Right forelimb (tissue), 1 donor: ENCODE results near the gene JAG2.
"Not testable (repeated sequence)": the region's sequence is repeated elsewhere in the genome, so short reads cannot be mapped to it uniquely, and the experiment has no call there.

Experiments
- DNase-seq: peaks from one replicate; pipeline ENCODE4 v3.0.0-alpha.2; 2018

JAG2 gene

GRCh38 chr14:105136401-105137322 is 31.9 kb downstream of the JAG2 start:
- peak; percentile 34 for DNase-seq

DNA sequence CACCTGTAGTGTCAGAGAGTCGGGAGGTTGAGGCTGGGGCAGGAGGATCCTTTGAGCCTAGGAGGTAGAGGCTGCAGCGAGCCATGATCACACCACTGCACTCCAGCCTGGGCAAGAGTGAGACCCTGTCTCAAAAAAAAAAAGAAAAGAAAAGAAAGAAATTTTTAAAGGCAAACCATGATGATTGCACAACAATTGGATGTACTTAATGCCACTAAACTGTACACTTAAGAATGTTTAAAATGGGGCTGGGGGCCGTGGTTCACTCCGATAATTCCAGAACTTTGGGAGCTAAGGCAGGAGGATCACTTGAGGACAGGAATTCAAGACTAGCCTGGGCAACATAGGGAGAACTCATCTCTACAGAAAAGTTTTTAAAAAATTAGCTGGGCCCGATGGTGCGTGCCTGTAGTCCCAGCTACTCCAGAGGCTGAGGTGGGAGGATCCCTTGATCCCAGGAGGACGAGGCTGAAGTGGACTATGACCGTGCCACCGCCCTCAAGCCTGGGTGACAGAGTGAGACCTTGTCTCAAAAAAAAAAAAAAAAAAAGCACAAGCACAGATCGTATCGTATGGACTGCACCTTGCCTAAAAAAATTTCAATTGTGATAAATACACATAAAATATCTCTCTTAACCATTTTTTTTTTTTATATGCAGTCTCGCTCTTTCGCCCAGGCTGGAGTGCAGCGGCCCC is 32.7 kb downstream of the JAG2 start:
- DNase-seq: peak; percentile 4

DNA sequence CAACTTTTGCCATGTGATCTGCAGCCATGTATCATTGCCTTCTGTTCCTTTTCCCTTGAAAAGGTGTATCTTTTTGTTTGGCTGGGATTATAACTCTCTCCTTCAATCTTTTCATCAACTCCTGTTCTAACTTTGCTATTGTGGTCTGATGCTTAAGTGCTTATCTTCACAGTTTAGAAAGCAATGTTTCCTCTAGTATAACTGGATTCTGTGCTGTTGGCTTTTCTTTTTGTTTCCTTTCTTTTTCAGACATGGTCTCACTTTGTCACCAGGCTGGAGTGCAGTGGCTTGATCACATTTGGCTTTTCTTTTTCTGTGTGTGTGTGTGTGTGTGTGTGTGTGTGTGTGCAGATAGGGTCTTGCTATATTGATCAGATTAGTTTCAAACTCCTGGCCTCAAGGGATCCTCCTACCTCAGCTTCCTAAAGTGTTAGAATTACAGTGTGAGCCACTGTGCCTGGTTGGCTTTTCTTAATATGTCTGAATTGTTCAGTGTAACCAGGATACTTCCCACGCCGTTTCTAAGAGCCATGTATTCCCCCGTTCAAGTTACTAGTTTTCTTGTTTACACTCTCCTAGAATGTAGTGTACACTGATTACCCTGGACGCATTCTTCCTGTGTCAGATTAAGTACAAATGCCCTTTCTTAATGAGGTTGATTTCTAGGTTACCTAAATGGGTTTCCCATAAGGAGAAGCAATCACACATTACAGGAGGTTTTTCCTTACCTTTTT is 35.5 kb downstream of the JAG2 start:
- DNase-seq: peak; percentile 7

GRCh38 chr14:105131241-105131640 is 37.3 kb downstream of the JAG2 start:
- no peak for DNase-seq

- peak; percentile 3 for DNase-seq
Measured at GRCh38 chr14:105128059-105128458, 40.5 kb downstream of the JAG2 start.

GRCh38 chr14:105126981-105127329 is 41.6 kb downstream of the JAG2 start:
- peak; percentile 50 for DNase-seq

DNA sequence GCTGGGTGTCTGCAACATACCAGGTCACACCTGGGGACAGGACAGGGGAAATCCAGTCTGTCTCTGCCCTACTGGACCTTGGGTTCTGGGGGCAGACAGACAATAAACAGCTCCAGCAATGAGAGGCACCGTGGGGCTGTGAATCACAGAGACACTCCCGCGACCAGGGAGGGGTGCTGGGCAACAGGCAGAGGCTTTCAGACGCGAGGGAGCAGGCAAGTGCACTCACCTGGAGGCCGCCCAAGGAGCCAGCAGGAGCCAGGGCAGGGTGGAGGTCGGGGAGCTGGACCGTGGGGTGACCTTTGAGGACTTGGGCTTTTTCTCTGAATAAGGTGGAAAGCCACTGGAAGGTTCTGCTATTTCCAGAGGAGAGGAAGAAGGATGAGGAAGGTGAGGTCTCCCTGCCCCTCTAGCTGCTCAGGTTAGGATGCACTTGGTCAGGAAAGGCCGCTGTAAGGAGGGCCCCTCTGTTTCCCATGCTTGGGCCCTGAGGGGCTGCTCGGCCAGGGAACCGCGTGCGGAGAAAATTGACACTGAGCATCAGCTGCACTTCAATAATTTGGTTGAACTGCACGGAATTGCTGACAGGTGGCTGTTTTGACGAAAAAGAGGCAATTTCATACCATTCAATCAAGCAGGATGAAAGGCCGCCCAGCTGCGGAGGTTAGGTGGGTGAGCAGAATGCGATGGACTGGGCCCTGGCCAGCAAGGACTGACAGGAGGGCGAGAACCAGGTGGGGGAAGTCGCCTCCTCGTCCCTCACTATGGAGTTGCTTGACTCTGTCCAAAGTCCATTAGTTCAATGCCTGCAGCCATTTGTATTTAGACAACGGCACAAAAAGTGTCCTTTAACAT is 42.2 kb downstream of the JAG2 start:
- no peak for DNase-seq

DNA sequence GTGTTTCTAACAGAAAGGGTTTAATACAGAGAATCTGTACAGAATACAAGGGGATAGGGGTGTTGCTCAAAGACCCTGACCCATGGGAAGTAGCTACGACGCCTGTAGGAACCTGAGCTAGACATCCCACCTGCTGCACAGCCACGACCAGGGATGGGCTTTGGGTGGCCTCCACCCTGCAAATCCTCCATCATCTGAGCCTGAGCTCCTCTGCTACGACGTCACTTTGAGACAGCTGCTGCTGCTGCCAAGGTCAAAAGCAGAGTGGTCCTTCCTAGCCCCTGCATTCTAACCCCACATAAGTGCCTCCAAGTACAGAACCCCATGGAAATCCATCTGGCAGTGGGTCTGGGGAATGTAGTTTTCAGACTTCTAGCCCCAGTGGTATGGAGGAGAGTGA is 43.8 kb downstream of the JAG2 start:
- no peak for DNase-seq

GRCh38 chr14:105123981-105124765 is 44.4 kb downstream of the JAG2 start:
- DNase-seq: no peak

- DNase-seq: no peak
Measured at GRCh38 chr14:105123064-105123665, 45.4 kb downstream of the JAG2 start.

GRCh38 chr14:105120056-105120455 is 48.5 kb downstream of the JAG2 start:
- DNase-seq: peak; percentile 2

DNA sequence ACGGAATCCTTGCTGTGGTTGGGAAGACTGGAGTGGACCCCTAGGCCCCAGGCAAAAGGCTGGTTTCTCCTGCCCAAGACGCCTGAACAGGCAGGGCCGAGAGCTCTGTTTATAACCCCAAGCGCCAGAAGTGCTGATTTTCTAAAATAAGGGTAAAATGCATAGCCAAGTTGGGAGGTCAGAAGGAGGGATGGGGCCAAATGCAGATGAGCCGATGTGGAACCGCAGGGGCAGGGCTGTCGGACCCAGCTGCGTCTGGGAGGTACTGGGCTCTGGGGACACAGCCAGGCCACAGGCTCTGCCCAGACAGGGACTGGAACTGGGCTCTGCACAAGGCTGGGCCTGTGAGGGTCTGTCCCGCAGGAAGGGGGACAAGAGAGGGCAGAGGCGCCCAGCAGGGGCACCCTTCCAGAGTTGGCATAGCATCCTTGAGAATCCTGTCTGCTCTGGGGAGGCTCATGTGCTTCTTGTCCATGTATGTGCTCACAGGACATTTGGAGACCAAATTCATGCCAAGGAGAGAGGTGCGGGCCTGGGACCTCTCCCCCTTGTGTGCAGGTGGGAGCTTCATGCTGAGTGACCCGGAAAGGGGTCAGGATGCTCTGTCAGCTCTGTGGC is 49.1 kb downstream of the JAG2 start:
- peak; percentile 41 for DNase-seq

- peak; percentile 24 for DNase-seq
Measured at GRCh38 chr14:105118646-105119407, 49.7 kb downstream of the JAG2 start.

- peak; percentile 3 for DNase-seq
Measured at GRCh38 chr14:105117710-105118385, 50.7 kb downstream of the JAG2 start.

DNA sequence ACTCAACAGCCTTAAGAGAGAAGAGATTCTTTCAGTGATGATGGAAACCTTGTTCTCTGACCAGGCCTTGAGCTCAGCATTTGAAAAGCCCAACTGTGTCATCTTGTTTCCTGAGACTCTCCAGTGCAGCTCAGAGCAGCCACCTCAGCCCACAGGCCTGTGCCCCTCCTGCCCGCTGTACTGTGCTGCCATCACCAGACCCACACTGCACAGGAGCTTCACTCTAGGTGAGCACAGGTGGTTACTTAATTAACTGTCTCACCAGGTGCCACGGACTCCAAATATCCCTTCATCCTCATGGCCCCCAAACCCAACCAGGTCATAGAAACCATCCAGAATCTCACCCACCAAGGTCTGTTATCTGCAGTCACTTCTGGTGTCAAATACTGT is 51.3 kb downstream of the JAG2 start:
- DNase-seq: peak; percentile 2

DNA sequence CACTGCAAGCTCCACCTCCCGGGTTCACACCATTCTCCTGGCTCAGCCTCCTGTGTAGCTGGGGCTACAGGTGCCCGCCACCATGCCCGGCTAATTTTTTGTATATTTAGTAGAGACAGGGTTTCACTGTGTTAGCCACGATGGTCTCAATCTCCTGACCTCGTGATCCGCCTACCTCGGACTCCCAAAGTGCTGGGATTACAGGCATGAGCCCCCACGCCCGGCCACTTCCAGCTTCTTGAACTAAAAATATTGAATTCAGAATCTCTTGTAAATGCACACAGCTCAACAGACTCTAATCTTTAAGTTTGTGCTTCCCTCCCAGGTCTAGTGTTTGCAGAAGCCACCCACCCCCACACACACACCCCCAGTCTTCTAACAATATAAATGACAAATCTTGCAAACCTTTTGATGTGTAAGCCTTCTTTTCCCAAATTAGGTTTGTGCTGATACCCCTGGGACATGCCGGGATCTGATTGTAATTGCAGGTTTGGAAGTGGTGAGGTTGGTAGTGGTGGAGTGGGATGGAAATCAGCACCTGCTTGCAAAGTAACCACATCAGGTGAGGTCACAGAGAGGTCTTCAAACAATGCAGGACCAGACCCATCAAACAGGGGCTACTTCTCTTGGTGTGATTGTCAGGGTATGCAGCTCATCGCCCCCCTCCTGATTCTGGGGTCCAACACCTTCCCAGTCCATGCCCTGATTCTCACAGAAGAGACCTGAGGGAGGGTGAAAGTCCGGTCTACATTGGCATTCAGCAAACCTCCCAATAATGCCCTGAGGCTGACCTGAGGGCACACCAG is 51.9 kb downstream of the JAG2 start:
- no peak for DNase-seq

- DNase-seq: not testable (repeated sequence)
Measured at GRCh38 chr14:105109243-105109642, 59.3 kb downstream of the JAG2 start.

GRCh38 chr14:105108516-105108864 is 60.1 kb downstream of the JAG2 start:
- no peak for DNase-seq
